SK-N-SH treated with all-trans-retinoic acid at 6 μM for 48 hours (cell line): Measurements from ENCODE around the gene DARS2.

Source experiments
- OSR1 ChIP-seq: fragments of 250-450 bp; sonication (Bioruptor Pico); IDR thresholded peaks from 2 replicates; pipeline ENCODE4 v1.8.0; 2022; ENCODE audit warnings: moderate library complexity, mild to moderate bottlenecking, inconsistent platforms
- SNAI2 ChIP-seq: fragments of 250-450 bp; sonication (Bioruptor Pico); IDR thresholded peaks from 2 replicates; pipeline ENCODE4 v1.5.0; 2020; ENCODE audit warnings: mild to moderate bottlenecking, moderate library complexity

DNA sequence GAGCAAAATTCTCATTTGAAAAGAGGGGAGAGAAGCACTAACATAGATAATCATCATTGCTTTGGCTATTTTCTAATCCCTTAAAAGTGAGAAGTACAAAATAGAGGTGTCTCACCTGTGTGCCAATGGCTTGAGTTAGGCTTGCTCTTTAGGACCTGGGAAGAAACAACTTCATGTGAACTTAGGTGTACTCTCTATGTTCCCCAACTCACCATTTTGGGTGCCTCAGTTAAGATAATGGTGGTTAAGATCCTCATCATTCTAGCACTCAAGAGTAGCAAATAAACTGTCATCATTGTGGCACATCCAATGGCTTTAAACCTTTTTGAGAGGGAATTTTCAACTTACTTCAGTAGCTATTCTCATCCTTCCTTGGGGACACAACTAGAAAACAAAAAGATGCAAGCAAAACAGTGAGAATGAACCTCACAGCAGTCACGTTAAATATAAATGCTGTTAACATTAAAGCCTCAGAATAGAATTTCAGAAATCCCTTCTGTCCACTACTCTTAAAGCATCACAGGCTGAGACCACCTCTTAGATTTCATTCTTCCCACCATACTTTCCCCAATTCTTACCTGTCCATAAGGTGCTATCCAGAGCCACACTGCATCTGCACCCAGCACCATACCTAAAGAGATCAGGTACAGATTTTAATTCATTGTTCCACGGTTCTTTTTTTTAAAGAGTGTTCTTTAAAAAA, 42.1 kb downstream of the DARS2 start:
- TF ChIP-seq OSR1 (CRISPR knock-in tag) (no peak), SNAI2 (CRISPR knock-in tag) (no peak)
